Cardiac muscle cell (in vitro differentiated cells and primary cell): Measurements from ENCODE around the gene STK35. TPM values are rescaled to one million over a fixed set of nuclear protein-coding genes. Genes with fewer than 3 reads are reported as not detected.
A peak's percentile ranks its signal among the peaks of the same experiment; 100 is the strongest.

Source experiments
- DNase-seq, 2 donors: peaks; one replicate each; pipeline versions ENCODE4 v3.0.0 to v3.0.0-alpha.2; 2010 to 2017; ENCODE audit warnings: low read depth in 1 of 2, low spot score in 1 of 2
- H3K27ac ChIP-seq: fragments of 200-600 bp; sonication (generic); 2 replicates; pipeline ENCODE4 v1.5.1; 2016
- H3K27me3 ChIP-seq: fragments of 200-600 bp; sonication (generic); 2 replicates; pipeline ENCODE4 v1.6.0; 2016; ENCODE audit warnings: control low read depth
- H3K36me3 ChIP-seq: fragments of 200-600 bp; sonication (generic); 2 replicates; pipeline ENCODE4 v1.5.1; 2016; ENCODE audit warnings: control low read depth
- H3K4me1 ChIP-seq: fragments of 200-600 bp; sonication (generic); 2 replicates; pipeline ENCODE4 v1.8.1; 2017; ENCODE audit warnings: low read depth, mild to moderate bottlenecking, mixed run types
- H3K4me3 ChIP-seq: fragments of 200-600 bp; sonication (generic); 2 replicates; pipeline ENCODE4 v1.5.1; 2016; ENCODE audit warnings: mild to moderate bottlenecking
- H3K9me3 ChIP-seq: fragments of 200-600 bp; sonication (generic); 2 replicates; pipeline ENCODE4 v1.5.1; 2017; ENCODE audit warnings: low read depth, mild to moderate bottlenecking, control low read depth
- CTCF ChIP-seq: IDR thresholded peaks from 2 replicates; pipeline ENCODE4 v1.5.1; 2012; ENCODE audit warnings: low read depth, mild to moderate bottlenecking, low read length
- polyA plus RNA-seq: library from polyadenylated mRNA; unstranded; fragments of >200 nt; fragmentation: Nextera tagmentation; extraction: Ambion mirVana; gene quantifications from 2 replicates; pipeline ENCODE4 v1.2.1, GENCODE V29; 2016
- total RNA-seq: library from RNA; depleted of rRNA; stranded (reverse); fragments of >200 nt; gene quantifications from 2 replicates; pipeline ENCODE4 v1.2.3, GENCODE V29; 2016

Gene STK35
- total and polyA plus RNA-seq, 2 experiments from 2014 or later: 10.0 to 21.4 TPM

- Histone ChIP-seq H3K36me3 (no peaks in the 10 kb centered on the region), H3K27me3 (peaks cover 71% of the 10 kb centered on the region), H3K27ac (no peak overlapping the region), H3K4me1 (no peaks in the 10 kb centered on the region), H3K4me3 (no peak overlapping the region), H3K9me3 (no peaks in the 10 kb centered on the region)
- no peak for DNase-seq
- no peak for TF ChIP-seq CTCF
Measured at GRCh38 chr20:2059411-2059810, 42.2 kb upstream of the STK35 start.

- no peaks in the 10 kb centered on the region for H3K9me3 ChIP-seq
- no peak for TF ChIP-seq CTCF
- H3K4me3 ChIP-seq: no peak overlapping the region
- DNase-seq: no peak
- no peaks in the 10 kb centered on the region for H3K36me3 ChIP-seq
- H3K27me3 ChIP-seq: peaks cover 76% of the 10 kb centered on the region
- no peaks in the 10 kb centered on the region for H3K4me1 ChIP-seq
- H3K27ac ChIP-seq: no peak overlapping the region
Measured at GRCh38 chr20:2065099-2065498, 36.5 kb upstream of the STK35 start.

GRCh38 chr20:2066461-2067122, 35.0 kb upstream of the STK35 start:
- Histone ChIP-seq H3K36me3 (no peaks in the 10 kb centered on the region), H3K27me3 (peaks cover 81% of the 10 kb centered on the region), H3K4me3 (no peak overlapping the region), H3K27ac (no peak overlapping the region), H3K4me1 (no peaks in the 10 kb centered on the region), H3K9me3 (no peaks in the 10 kb centered on the region)
- TF ChIP-seq CTCF: no peak
- no peak for DNase-seq

- Histone ChIP-seq H3K9me3 (no peaks in the 10 kb centered on the region), H3K27me3 (peaks cover 89% of the 10 kb centered on the region), H3K4me1 (no peaks in the 10 kb centered on the region), H3K36me3 (no peaks in the 10 kb centered on the region), H3K27ac (no peak overlapping the region), H3K4me3 (no peak overlapping the region)
- DNase-seq: no peak
- no peak for TF ChIP-seq CTCF
Measured at GRCh38 chr20:2080532-2081224, 20.9 kb upstream of the STK35 start.

- H3K36me3 ChIP-seq: no peaks in the 10 kb centered on the region
- peak in 1 of 2 donors; percentile 63 for DNase-seq
- no peaks in the 10 kb centered on the region for H3K9me3 ChIP-seq
- H3K27ac ChIP-seq: no peak overlapping the region
- no peaks in the 10 kb centered on the region for H3K4me1 ChIP-seq
- TF ChIP-seq CTCF: no peak
- no peak overlapping the region for H3K4me3 ChIP-seq
- peaks cover 97% of the 10 kb centered on the region for H3K27me3 ChIP-seq
Measured at GRCh38 chr20:2084703-2085102, 16.9 kb upstream of the STK35 start.
